Tracheal epithelial cell (primary cell): Measurements from ENCODE around the gene HERPUD2. TPM values are rescaled to one million over a fixed set of nuclear protein-coding genes. Genes with fewer than 3 reads are reported as not detected.

ENCODE experiments used
- total RNA-seq: library from RNA; depleted of rRNA; stranded (reverse); fragments of >200 nt; gene quantifications from 2 replicates; pipeline ENCODE4 v1.2.1, GENCODE V29; 2014

The HERPUD2 gene
- total RNA-seq = 25.1 and 35.6 TPM in 2 replicates

GRCh38 chr7:35694784-35695472, at the start of gene HERPUD2:
Gene HERPUD2, minus strand, starts transcription at chr7:35695135. Its CDS starts 805 bp downstream, at chr7:35694330.

Other genes with a start within 250 kb of the HERPUD2 start
- 116 and 129 TPM in 2 replicates for gene SEPTIN7, start 105.9 kb upstream of the HERPUD2 start, total RNA-seq